ENCODE results near the gene NOX3.
"Not testable (repeated sequence)": the region's sequence is repeated elsewhere in the genome, so short reads cannot be mapped to it uniquely, and the experiment has no call there.

NOX3 gene

GRCh38 chr6:155362968-155363632, 92.5 kb downstream of the NOX3 start:
- DNase-seq = not testable (repeated sequence)

GRCh38 chr6:155354167-155354566, 101.5 kb downstream of the NOX3 start:
- no peak for DNase-seq

GRCh38 chr6:155352811-155353210, 102.8 kb downstream of the NOX3 start:
- no peak for DNase-seq

GRCh38 chr6:155352130-155352420, 103.6 kb downstream of the NOX3 start:
- DNase-seq = no peak

GRCh38 chr6:155351273-155352129, 104.1 kb downstream of the NOX3 start:
- no peak for DNase-seq

GRCh38 chr6:155349956-155350355, 105.7 kb downstream of the NOX3 start:
- no peak for DNase-seq

GRCh38 chr6:155349129-155349528, 106.5 kb downstream of the NOX3 start:
- DNase-seq = no peak

- DNase-seq = no peak
These were observed 107.8 kb downstream of the NOX3 start for GRCh38 chr6:155347800-155348199.

GRCh38 chr6:155346957-155347356, 108.7 kb downstream of the NOX3 start:
- DNase-seq = no peak

Measured in NCI-H2081 (cell line).